ENCODE measurements around the gene HIF1A. TPM values are rescaled to one million over a fixed set of nuclear protein-coding genes. Genes with fewer than 3 reads are reported as not detected.

HIF1A gene
- total and polyA plus RNA-seq, 2 of the 8 experiments (the other 6 are each of a cell fraction or from before 2014, with no cell fraction given) = 54.8 to 175 TPM

- H4K20me1 ChIP-seq (replicated peaks in 1 of 2; ENCODE audit: control insufficient read depth in 1 of 2, insufficient read depth in 2 of 2, low read length in 2 of 2) = peaks cover 0 to 5% of the 10 kb centered on the region in 2 experiments
- peaks cover 20 to 94% (median 66%) of the 10 kb centered on the region in 4 experiments for H3K36me3 ChIP-seq (ENCODE audit: control insufficient read depth in 2 of 4, insufficient read depth in 4 of 4, low read length in 3 of 4)
- no peak overlapping the region for H2BK120ac ChIP-seq (replicated peaks; ENCODE audit: low read depth, low read length)
- H3K4me2 ChIP-seq (ENCODE audit: insufficient read depth in 1 of 2, low read depth in 2 of 2, low read length in 2 of 2) = no peak overlapping the region
- H2AFZ ChIP-seq (ENCODE audit: low read length) = no peak overlapping the region
- no peak overlapping the region for H3K18ac ChIP-seq (ENCODE audit: extremely low read depth, low read length)
- H3K14ac ChIP-seq (ENCODE audit: insufficient read length) = no peak overlapping the region
- no peak overlapping the region for H4K91ac ChIP-seq (replicated peaks; ENCODE audit: insufficient read length, low read length)
- H3K23ac ChIP-seq (ENCODE audit: insufficient read length) = no peak overlapping the region
- no peak overlapping the region for H3K4ac ChIP-seq (replicated peaks; ENCODE audit: insufficient read length, low read depth, low read length)
- H3K27ac ChIP-seq (ENCODE audit: low read depth, low read length) = no peak overlapping the region
- H3K9ac ChIP-seq (replicated peaks in 1 of 4; ENCODE audit: extremely low read depth in 1 of 4, low read depth in 3 of 4, low read length in 3 of 4) = no peak overlapping the region
- H3K4me1 ChIP-seq (replicated peaks in 1 of 4; ENCODE audit: control insufficient read depth in 3 of 4, insufficient read depth in 4 of 4, low read length in 3 of 4) = no peaks in the 10 kb centered on the region
- ChIA-PET CTCF (ENCODE audit: partially characterized antibody) (interaction anchor here (1.0 to 1.7 kb wide), 5 partner anchors 9 to 55 kb away, joined by 3 to 7 read pairs (median 4); no protein-coding TSS in a partner anchor), POLR2A (ENCODE audit: partially characterized antibody) (interaction anchor here (2.0 kb wide), 1 partner anchor 29 kb away, joined by 5 read pairs; the partner anchor contains the start of gene SNAPC1)
- no peak overlapping the region for H2BK20ac ChIP-seq (ENCODE audit: low read length)
- H3K4me3 ChIP-seq (ENCODE audit: extremely low read depth in 1 of 4, insufficient read depth in 2 of 4, low read depth in 3 of 4, low read length in 4 of 4) = no peak overlapping the region
- TF ChIP-seq NANOG (IDR thresholded peaks at IDR 0.05; ENCODE audit: insufficient read depth, low read depth, low read length, poor library complexity, severe bottlenecking) (no peak), CTCF (IDR thresholded peaks at IDR 0.05; ENCODE audit: control extremely low read depth in 1 of 3, insufficient read depth in 1 of 3, low read depth in 1 of 3, low read length in 3 of 3) (no peak), KDM4A (IDR thresholded peaks at IDR 0.05; ENCODE audit: low read depth, low read length, severe bottlenecking) (no peak), ZNF274 (IDR thresholded peaks at IDR 0.05; ENCODE audit: borderline replicate concordance, extremely low read depth, low read length) (no peak), JUN (IDR thresholded peaks at IDR 0.05; ENCODE audit: low read depth, low read length) (no peak), MAX (IDR thresholded peaks at IDR 0.05) (no peak)
- H3K79me2 ChIP-seq (ENCODE audit: control insufficient read depth in 1 of 2, insufficient read depth in 2 of 2, low read length in 2 of 2) = peaks cover 0 to 14% of the 10 kb centered on the region in 2 experiments; a peak in 2 of 4 replicates
- H4K5ac ChIP-seq (ENCODE audit: insufficient read length, low read depth, low read length) = no peak overlapping the region
- no peak overlapping the region for H2BK5ac ChIP-seq (ENCODE audit: low read depth, low read length)
- no peak overlapping the region for H2AK5ac ChIP-seq (ENCODE audit: low read depth, low read length)
- no peak overlapping the region for H2BK15ac ChIP-seq (ENCODE audit: low read length)
- H3K79me1 ChIP-seq (ENCODE audit: low read depth, low read length) = peaks cover 3% of the 10 kb centered on the region; the same call in 1 of the 2 replicates
- WGBS, 2 experiments (ENCODE audit: extremely low coverage in 1 of 2, insufficient coverage in 1 of 2, insufficient read length in 1 of 2, insufficient replicate concordance in 2 of 2, low coverage in 1 of 2, low lambda C conversion rate in 2 of 2, missing lambda C conversion rate in 1 of 2) = 94 to 100% methylated on average over 1 to 2 of the region's 2 CpGs
- no peak overlapping the region for H3K56ac ChIP-seq (replicated peaks; ENCODE audit: insufficient read length, low read depth, low read length)
- no peak for DNase-seq (ENCODE audit: low read depth in 1 of 2, low spot score in 2 of 2)
- no peak overlapping the region for H4K8ac ChIP-seq (ENCODE audit: extremely low read depth, insufficient read depth, low read length)
- peaks cover 0 to 2% (median 0%) of the 10 kb centered on the region in 4 experiments; a peak in 1 of 7 replicates for H3K27me3 ChIP-seq (replicated peaks in 1 of 4; ENCODE audit: control insufficient read depth in 3 of 4, extremely low read depth in 1 of 4, insufficient read depth in 3 of 4, low read length in 3 of 4)
- no peak for FAIRE-seq
- H3K9me3 ChIP-seq (ENCODE audit: insufficient read depth in 2 of 2, low read depth in 1 of 2, low read length in 1 of 2) = no peaks in the 10 kb centered on the region
- no peak overlapping the region for H2BK12ac ChIP-seq (ENCODE audit: low read depth, low read length)
- H3K23me2 ChIP-seq (ENCODE audit: low read depth, low read length) = no peaks in the 10 kb centered on the region
Measured at GRCh38 chr14:61733972-61734371, 38.7 kb downstream of the HIF1A start.
